GM10847 (cell line): Measurements from ENCODE around the gene KLK12.

Source experiments
- POLR2A ChIP-seq: IDR thresholded peaks from 2 replicates; pipeline ENCODE4 v1.6.1; 2011; ENCODE audit not compliant: insufficient read length; ENCODE audit errors: extremely low read depth

KLK12 gene

GRCh38 chr19:51064534-51065220, 29.9 kb upstream of the KLK12 start, which contains the start of gene KLK13:
KLK13 (minus strand) TSS chr19:51065092; CDS start chr19:51065067, 25 bp downstream.
- no peak for TF ChIP-seq POLR2A

GRCh38 chr19:51063664-51064063, 28.9 kb upstream of the KLK12 start:
- TF ChIP-seq POLR2A: no peak

GRCh38 chr19:51060973-51061372, 26.2 kb upstream of the KLK12 start:
- TF ChIP-seq POLR2A: no peak

GRCh38 chr19:51060336-51060735, 25.5 kb upstream of the KLK12 start:
- TF ChIP-seq POLR2A: no peak

GRCh38 chr19:51059715-51060114, 24.9 kb upstream of the KLK12 start:
- no peak for TF ChIP-seq POLR2A

- TF ChIP-seq POLR2A: no peak
These were observed 21.1 kb upstream of the KLK12 start for GRCh38 chr19:51055866-51056265.

GRCh38 chr19:51047031-51047335, 12.2 kb upstream of the KLK12 start:
- TF ChIP-seq POLR2A: no peak

GRCh38 chr19:51044327-51044726, 9.5 kb upstream of the KLK12 start:
- no peak for TF ChIP-seq POLR2A

- no peak for TF ChIP-seq POLR2A
These were observed 8.7 kb upstream of the KLK12 start for GRCh38 chr19:51043497-51043896.

- no peak for TF ChIP-seq POLR2A
These were observed 5.3 kb upstream of the KLK12 start for GRCh38 chr19:51040151-51040550.

- TF ChIP-seq POLR2A: no peak
These were observed 1.7 kb upstream of the KLK12 start for GRCh38 chr19:51036519-51036918.

GRCh38 chr19:51031880-51032225, 2.9 kb downstream of the KLK12 start:
- no peak for TF ChIP-seq POLR2A

GRCh38 chr19:51031220-51031879, 3.5 kb downstream of the KLK12 start:
- TF ChIP-seq POLR2A: no peak

GRCh38 chr19:51030631-51031030, 4.2 kb downstream of the KLK12 start:
- no peak for TF ChIP-seq POLR2A

- TF ChIP-seq POLR2A: no peak
These were observed 5.1 kb downstream of the KLK12 start for GRCh38 chr19:51029718-51030117.

GRCh38 chr19:51027873-51028272, 6.9 kb downstream of the KLK12 start:
- no peak for TF ChIP-seq POLR2A
